ENCODE results near the gene HOXD11.

HOXD11 gene

DNA sequence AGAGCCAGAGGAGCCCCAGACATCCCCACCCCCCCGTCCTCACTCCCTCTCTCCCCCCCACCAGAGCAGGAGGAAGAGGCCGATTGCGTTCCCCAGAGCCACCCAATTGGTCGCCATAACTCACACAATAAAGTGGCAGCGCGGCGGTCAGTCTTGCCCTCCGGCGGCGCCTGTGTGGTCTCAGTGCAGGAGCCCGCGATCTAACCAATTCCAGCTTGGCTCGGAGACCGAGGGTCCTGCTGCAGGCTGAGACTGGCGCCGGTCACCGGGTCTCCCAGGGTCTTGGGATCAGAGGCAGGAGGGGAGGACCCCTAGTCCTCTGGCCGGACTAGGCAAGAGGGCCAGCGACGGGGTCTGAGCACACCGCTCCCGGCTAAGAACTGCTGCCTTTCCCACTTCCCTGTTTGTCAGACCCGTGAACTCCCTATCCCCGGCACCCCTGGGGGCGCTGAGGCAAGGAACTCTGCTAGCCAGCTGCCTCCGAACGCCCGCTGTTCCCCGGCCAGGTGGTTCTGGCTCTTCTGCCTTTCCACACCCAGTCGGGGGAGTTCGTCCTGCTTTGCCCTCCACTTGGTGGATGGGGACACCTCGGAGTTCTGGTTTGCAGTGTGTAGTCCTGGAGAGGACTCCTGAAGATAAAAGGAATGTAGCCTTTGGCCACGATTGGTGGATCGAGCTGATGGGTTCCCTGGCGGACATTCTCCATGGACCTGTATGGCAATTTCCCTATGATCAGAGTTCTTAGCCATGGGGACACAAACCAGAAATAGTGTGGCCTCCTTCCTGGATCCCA lies 8.5 kb upstream of the HOXD11 start:
- DNase-seq (ENCODE audit: low read depth): peak; percentile 65
- TF ChIP-seq MYC (IDR thresholded peaks at IDR 0.05; ENCODE audit: low read depth, low read length): no peak
- TF ChIP-seq POLR2A (IDR thresholded peaks at IDR 0.05; ENCODE audit: extremely low read depth, insufficient read length): no peak
- TF ChIP-seq, protein P1, sequence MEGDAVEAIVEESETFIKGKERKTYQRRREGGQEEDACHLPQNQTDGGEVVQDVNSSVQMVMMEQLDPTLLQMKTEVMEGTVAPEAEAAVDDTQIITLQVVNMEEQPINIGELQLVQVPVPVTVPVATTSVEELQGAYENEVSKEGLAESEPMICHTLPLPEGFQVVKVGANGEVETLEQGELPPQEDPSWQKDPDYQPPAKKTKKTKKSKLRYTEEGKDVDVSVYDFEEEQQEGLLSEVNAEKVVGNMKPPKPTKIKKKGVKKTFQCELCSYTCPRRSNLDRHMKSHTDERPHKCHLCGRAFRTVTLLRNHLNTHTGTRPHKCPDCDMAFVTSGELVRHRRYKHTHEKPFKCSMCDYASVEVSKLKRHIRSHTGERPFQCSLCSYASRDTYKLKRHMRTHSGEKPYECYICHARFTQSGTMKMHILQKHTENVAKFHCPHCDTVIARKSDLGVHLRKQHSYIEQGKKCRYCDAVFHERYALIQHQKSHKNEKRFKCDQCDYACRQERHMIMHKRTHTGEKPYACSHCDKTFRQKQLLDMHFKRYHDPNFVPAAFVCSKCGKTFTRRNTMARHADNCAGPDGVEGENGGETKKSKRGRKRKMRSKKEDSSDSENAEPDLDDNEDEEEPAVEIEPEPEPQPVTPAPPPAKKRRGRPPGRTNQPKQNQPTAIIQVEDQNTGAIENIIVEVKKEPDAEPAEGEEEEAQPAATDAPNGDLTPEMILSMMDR (IDR thresholded peaks at IDR 0.05; ENCODE audit: low read depth, low read length): no peak
- TF ChIP-seq, protein P2, sequence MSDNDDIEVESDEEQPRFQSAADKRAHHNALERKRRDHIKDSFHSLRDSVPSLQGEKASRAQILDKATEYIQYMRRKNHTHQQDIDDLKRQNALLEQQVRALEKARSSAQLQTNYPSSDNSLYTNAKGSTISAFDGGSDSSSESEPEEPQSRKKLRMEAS (IDR thresholded peaks at IDR 0.05; ENCODE audit: low read depth, low read length): no peak
- H3K4me3 ChIP-seq (ENCODE audit: low read depth, low read length): peak overlapping the region; percentile 86

DNA sequence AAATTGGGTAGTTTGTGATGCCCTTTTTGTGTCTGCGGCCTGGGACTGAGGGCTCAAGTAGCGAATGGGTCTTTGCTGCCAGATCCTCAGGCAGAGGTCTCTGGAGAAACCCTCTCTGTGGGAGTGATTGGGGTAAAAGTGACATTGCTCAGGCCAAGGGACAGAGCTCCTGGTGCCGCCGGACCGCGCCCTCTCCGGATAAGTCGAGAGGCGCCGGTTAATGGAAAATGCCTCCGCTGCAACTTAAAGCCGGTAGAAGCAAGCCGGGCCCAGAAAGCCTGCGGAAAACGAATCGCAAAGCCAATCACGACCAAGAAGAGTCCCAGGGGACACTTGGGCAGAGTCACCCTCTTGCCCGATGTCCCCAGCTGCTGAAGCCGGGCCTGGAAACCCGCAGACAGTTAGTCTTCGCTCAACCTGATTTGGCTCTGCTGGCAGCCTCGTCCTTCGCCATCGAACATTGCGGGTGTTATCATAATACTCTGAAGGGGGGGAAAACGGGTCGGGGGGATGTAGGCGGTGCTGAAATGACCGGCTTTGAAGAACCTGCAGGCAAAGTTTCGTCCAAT lies 7.8 kb upstream of the HOXD11 start:
- DNase-seq (ENCODE audit: low read depth): no peak
- TF ChIP-seq, protein P2 (IDR thresholded peaks at IDR 0.05; ENCODE audit: low read depth, low read length): no peak
- TF ChIP-seq POLR2A (IDR thresholded peaks at IDR 0.05; ENCODE audit: extremely low read depth, insufficient read length) (no peak), MYC (IDR thresholded peaks at IDR 0.05; ENCODE audit: low read depth, low read length) (no peak)
- TF ChIP-seq, protein P1 (IDR thresholded peaks at IDR 0.05; ENCODE audit: low read depth, low read length): no peak
- H3K4me3 ChIP-seq (ENCODE audit: low read depth, low read length): no peak overlapping the region

DNA sequence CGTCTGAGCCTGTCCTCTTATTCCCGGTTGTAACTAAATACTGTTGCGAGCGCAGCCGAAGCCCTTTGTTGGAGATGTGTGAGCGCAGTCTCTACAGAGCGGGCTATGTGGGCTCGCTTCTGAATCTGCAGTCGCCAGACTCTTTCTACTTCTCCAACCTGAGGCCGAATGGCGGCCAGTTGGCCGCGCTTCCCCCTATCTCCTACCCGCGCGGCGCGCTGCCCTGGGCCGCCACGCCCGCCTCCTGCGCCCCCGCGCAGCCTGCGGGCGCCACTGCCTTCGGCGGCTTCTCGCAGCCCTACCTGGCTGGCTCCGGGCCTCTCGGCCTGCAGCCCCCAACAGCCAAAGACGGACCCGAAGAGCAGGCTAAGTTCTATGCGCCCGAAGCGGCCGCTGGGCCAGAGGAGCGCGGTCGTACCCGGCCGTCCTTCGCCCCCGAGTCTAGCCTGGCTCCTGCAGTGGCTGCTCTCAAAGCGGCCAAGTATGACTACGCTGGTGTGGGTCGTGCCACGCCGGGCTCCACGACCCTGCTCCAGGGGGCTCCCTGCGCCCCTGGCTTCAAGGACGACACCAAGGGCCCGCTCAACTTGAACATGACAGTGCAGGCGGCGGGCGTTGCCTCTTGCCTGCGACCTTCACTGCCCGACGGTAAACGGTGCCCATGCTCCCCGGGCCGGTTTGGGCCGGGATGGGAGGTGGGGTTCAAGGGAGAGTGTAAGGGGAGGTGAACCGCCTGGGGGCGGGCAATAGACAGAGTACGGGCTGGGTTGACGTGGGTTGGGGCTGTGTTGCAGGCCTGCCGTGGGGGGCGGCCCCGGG lies 7.1 kb upstream of the HOXD11 start, which contains the start of gene HOXD12:
TSS of gene HOXD12 (plus strand) at position 68 of the 819 bp plus-strand sequence. CDS start at position 75, 7 bp downstream.
- TF ChIP-seq POLR2A (IDR thresholded peaks at IDR 0.05; ENCODE audit: extremely low read depth, insufficient read length) (no peak), MYC (IDR thresholded peaks at IDR 0.05; ENCODE audit: low read depth, low read length) (no peak)
- TF ChIP-seq, protein P2 (IDR thresholded peaks at IDR 0.05; ENCODE audit: low read depth, low read length): no peak
- TF ChIP-seq, protein P1 (IDR thresholded peaks at IDR 0.05; ENCODE audit: low read depth, low read length): no peak
- no peak for DNase-seq (ENCODE audit: low read depth)
- H3K4me3 ChIP-seq (ENCODE audit: low read depth, low read length): no peak within 1 kb of the TSS

DNA sequence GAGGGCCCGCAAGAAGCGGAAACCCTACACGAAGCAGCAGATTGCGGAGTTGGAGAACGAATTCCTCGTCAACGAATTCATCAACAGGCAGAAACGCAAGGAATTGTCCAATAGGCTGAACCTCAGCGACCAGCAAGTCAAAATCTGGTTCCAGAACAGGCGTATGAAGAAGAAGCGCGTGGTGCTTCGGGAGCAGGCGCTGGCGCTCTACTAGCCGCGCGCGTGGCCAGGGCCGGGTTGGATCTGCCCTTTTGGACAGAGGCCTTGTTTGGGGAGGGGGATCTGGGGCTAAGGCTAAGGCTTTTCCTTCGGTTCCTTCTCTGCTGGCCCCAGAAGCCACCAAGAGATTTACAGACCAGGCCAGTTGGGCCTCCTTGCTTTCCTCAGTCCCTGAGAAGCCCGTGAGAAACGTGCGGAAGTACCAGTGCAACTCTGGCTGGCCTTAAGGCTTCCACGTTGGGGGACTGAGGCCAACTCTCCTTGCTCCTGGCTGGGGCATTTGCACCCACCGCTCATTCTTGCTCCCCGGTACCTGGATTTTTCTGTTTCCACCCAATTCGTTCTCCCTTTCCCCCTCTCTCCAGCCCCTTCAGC lies 6.4 kb upstream of the HOXD11 start:
- TF ChIP-seq, protein P2 (IDR thresholded peaks at IDR 0.05; ENCODE audit: low read depth, low read length): no peak
- TF ChIP-seq POLR2A (IDR thresholded peaks at IDR 0.05; ENCODE audit: extremely low read depth, insufficient read length) (no peak), MYC (IDR thresholded peaks at IDR 0.05; ENCODE audit: low read depth, low read length) (no peak)
- TF ChIP-seq, protein P1 (IDR thresholded peaks at IDR 0.05; ENCODE audit: low read depth, low read length): no peak
- no peak overlapping the region for H3K4me3 ChIP-seq (ENCODE audit: low read depth, low read length)
- DNase-seq (ENCODE audit: low read depth): no peak

DNA sequence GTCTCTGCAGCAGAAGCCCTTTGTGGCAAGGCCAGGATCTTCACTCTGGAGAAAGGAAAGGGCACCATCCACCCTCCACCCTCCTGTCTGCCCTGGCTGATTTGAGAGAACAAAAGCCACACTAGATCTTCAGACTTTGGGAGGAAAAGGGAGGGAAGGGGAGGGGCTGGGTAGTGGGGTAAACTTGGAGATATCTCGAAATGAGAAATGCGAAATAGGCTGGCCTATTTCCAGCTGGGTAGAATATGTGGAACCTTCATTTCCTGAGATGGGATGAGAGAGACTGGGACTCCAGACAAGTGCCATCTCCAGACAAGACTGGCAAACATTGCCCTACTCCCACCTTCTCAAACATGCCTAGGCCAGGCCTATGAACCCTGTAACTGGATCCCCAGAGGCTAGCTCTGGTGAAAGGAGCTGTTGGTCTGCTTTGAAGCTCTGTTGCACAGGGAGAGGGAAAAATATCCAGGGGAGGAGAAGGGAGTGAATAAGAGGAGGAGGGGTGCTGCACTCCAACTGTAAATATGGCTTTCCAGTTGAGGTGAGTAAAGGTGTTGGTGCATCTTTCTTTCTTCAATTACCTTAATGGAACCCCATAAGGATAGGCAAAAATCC lies 5.8 kb upstream of the HOXD11 start:
- DNase-seq (ENCODE audit: low read depth): no peak
- TF ChIP-seq MYC (IDR thresholded peaks at IDR 0.05; ENCODE audit: low read depth, low read length) (no peak), POLR2A (IDR thresholded peaks at IDR 0.05; ENCODE audit: extremely low read depth, insufficient read length) (no peak)
- TF ChIP-seq, protein P1 (IDR thresholded peaks at IDR 0.05; ENCODE audit: low read depth, low read length): no peak
- TF ChIP-seq, protein P2 (IDR thresholded peaks at IDR 0.05; ENCODE audit: low read depth, low read length): no peak

More for the DNA sequence above, 5.8 kb upstream of the HOXD11 start:
- no peak overlapping the region for H3K4me3 ChIP-seq (ENCODE audit: low read depth, low read length)
